ENCODE measurements around the gene TUBB2B.
"Not testable (repeated sequence)": the region's sequence is repeated elsewhere in the genome, so short reads cannot be mapped to it uniquely, and the experiment has no call there.

The TUBB2B gene

GRCh38 chr6:3181105-3181504 lies 46.3 kb downstream of the TUBB2B start:
- no peak for DNase-seq (ENCODE audit: low read depth)
- TF ChIP-seq, protein P1, sequence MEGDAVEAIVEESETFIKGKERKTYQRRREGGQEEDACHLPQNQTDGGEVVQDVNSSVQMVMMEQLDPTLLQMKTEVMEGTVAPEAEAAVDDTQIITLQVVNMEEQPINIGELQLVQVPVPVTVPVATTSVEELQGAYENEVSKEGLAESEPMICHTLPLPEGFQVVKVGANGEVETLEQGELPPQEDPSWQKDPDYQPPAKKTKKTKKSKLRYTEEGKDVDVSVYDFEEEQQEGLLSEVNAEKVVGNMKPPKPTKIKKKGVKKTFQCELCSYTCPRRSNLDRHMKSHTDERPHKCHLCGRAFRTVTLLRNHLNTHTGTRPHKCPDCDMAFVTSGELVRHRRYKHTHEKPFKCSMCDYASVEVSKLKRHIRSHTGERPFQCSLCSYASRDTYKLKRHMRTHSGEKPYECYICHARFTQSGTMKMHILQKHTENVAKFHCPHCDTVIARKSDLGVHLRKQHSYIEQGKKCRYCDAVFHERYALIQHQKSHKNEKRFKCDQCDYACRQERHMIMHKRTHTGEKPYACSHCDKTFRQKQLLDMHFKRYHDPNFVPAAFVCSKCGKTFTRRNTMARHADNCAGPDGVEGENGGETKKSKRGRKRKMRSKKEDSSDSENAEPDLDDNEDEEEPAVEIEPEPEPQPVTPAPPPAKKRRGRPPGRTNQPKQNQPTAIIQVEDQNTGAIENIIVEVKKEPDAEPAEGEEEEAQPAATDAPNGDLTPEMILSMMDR (conservative IDR thresholded peaks at IDR 0.05; ENCODE audit: control insufficient read depth, insufficient read depth, low read depth, low read length) = no peak
- H3K4me3 ChIP-seq (ENCODE audit: control insufficient read depth, low read depth, low read length) = no peak overlapping the region

DNA sequence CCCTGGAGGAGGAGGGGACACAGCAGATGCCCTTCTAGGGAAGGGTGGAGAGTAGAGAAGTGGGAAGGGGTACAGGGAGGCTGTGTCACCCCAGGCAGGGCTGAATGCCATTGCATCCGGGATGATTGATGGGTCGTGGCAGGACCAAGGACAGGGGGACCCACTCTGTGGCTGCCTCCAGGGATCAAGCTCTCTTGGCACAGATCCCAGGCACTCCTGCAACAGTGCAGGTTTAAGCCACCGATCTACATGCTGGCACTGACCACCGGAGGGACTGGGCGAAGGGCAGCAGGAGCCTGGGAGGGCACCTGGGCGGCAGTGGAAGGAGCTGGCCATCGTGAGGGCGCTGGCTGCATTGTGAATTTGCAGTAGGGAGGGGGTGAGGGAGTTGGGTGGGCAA lies 47.5 kb downstream of the TUBB2B start:
- H3K4me3 ChIP-seq (ENCODE audit: control insufficient read depth, low read depth, low read length) = peak overlapping the region; percentile 26
- not testable (repeated sequence) for DNase-seq (ENCODE audit: low read depth)

GRCh38 chr6:3178666-3179065 lies 48.8 kb downstream of the TUBB2B start:
- DNase-seq (ENCODE audit: low read depth); H3K4me3 ChIP-seq (ENCODE audit: control insufficient read depth, low read depth, low read length): not testable (repeated sequence)

- TF ChIP-seq, protein P1 (conservative IDR thresholded peaks at IDR 0.05; ENCODE audit: control insufficient read depth, insufficient read depth, low read depth, low read length) = no peak
- DNase-seq (ENCODE audit: low read depth) = peak; percentile 95
- H3K4me3 ChIP-seq (ENCODE audit: control insufficient read depth, low read depth, low read length) = no peak overlapping the region
These were observed 50.7 kb downstream of the TUBB2B start for GRCh38 chr6:3176562-3177355.

GRCh38 chr6:3175715-3176402 lies 51.6 kb downstream of the TUBB2B start:
- DNase-seq (ENCODE audit: low read depth) = no peak
- TF ChIP-seq, protein P1 (conservative IDR thresholded peaks at IDR 0.05; ENCODE audit: control insufficient read depth, insufficient read depth, low read depth, low read length) = no peak

More at GRCh38 chr6:3175715-3176402, 51.6 kb downstream of the TUBB2B start:
- H3K4me3 ChIP-seq (ENCODE audit: control insufficient read depth, low read depth, low read length) = no peak overlapping the region

Measured in fibroblast of mammary gland (primary cell).